ENCODE measurements around the gene COL25A1. TPM values are rescaled to one million over a fixed set of nuclear protein-coding genes. Genes with fewer than 3 reads are reported as not detected.

The COL25A1 gene
- total RNA-seq, 1 experiment from 2014 or later, result 4.2 TPM

DNA sequence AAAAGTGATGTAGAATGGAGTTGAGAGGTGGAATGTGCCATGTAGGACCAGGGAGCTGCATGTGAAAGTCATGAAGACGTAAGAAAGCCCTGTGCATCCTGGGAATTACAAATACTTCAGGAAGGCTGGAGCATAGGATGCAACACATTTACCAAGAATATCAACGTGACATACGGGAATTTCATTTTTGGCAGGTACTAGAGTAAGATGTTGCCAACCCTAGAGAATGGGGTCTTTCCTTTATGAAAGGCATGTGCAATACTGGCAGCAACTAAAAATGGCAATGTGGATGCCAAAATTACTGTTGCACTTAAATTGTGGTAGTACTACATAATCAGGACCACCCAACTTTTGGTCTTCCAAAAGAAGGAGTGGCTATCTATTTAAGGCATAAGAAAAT, 188.0 kb downstream of the COL25A1 start:
- no peak overlapping the region for H4K5ac ChIP-seq (ENCODE audit: insufficient read length, low read depth, low read length)
- H3K9me3 Mint-ChIP-seq, result no peaks in the 10 kb centered on the region
- H3K79me2 ChIP-seq (ENCODE audit: insufficient read depth, low read length), result no peaks in the 10 kb centered on the region
- WGBS (ENCODE audit: extremely low coverage, insufficient read length, low lambda C conversion rate), result no CpG with 5 or more reads among the region's 3 CpGs
- H4K20me1 ChIP-seq (ENCODE audit: control insufficient read depth, insufficient read depth, insufficient read length), result no peaks in the 10 kb centered on the region
- H2BK5ac ChIP-seq (ENCODE audit: insufficient read length, low read length), result no peak overlapping the region
- H2BK120ac ChIP-seq (ENCODE audit: low read depth, low read length, poor library complexity, severe bottlenecking), result no peak overlapping the region
- no peak overlapping the region for H4K91ac ChIP-seq (ENCODE audit: insufficient read length, low read depth, low read length)
- no peak for TF ChIP-seq CTCF (conservative IDR thresholded peaks at IDR 0.05)
- no peaks in the 10 kb centered on the region for H3K9me3 ChIP-seq (ENCODE audit: control insufficient read depth, low read depth, low read length)
- no peak overlapping the region for H3K4ac ChIP-seq (ENCODE audit: low read depth, low read length)
- no peak overlapping the region for H3T11ph ChIP-seq (ENCODE audit: low read length)
- H3K9ac ChIP-seq (ENCODE audit: extremely low read depth, insufficient read length, low read length), result no peak overlapping the region
- H3K4me1 ChIP-seq (ENCODE audit: insufficient read depth, low read length), result no peaks in the 10 kb centered on the region
- no peak overlapping the region for H3K14ac ChIP-seq (ENCODE audit: insufficient read depth, low read length)
- no peak overlapping the region for H2AFZ ChIP-seq (ENCODE audit: low read length)
- no peak overlapping the region for H3K18ac ChIP-seq (ENCODE audit: insufficient read length, low read depth, low read length)
- H3K27ac Mint-ChIP-seq, result no peak overlapping the region
- no peak overlapping the region for H2BK20ac ChIP-seq (ENCODE audit: low read depth, low read length, poor library complexity, severe bottlenecking)
- H3K4me1 Mint-ChIP-seq, result no peaks in the 10 kb centered on the region
- no peak overlapping the region for H4K8ac ChIP-seq (replicated peaks; ENCODE audit: insufficient read length, low read depth, low read length)
- H3K27ac ChIP-seq (ENCODE audit: insufficient read length, low read depth, low read length), result no peak overlapping the region
- no peak overlapping the region for H3K4me3 Mint-ChIP-seq
- no peak overlapping the region for H3K56ac ChIP-seq (ENCODE audit: insufficient read length, low read depth, low read length)
- H2BK12ac ChIP-seq (ENCODE audit: insufficient read length, low read depth, low read length), result no peak overlapping the region
- H2AK5ac ChIP-seq (ENCODE audit: insufficient read length, low read length), result no peak overlapping the region
- no peaks in the 10 kb centered on the region for H3K23me2 ChIP-seq (ENCODE audit: insufficient read length, low read depth, low read length, poor library complexity, severe bottlenecking)
- no peak for DNase-seq
- no peak overlapping the region for H3K4me2 ChIP-seq (ENCODE audit: insufficient read depth, insufficient read length, low read length)
- no peaks in the 10 kb centered on the region for H3K36me3 Mint-ChIP-seq (ENCODE audit: insufficient read depth in 1 of 3, low read depth in 3 of 3)
- no peaks in the 10 kb centered on the region for H3K27me3 Mint-ChIP-seq (ENCODE audit: low read depth)
- H3K79me1 ChIP-seq (ENCODE audit: insufficient read depth, low read depth, low read length, poor library complexity, severe bottlenecking), result no peaks in the 10 kb centered on the region
- H3K27me3 ChIP-seq (ENCODE audit: insufficient read depth, low read length), result no peaks in the 10 kb centered on the region
- no peak overlapping the region for H3K23ac ChIP-seq (ENCODE audit: insufficient read length, low read depth, low read length)
- H2BK15ac ChIP-seq (ENCODE audit: low read depth, low read length), result no peak overlapping the region
